GM18907 (cell line): ENCODE measurements around the gene RAB7A.
"Not testable (repeated sequence)": the region's sequence is repeated elsewhere in the genome, so short reads cannot be mapped to it uniquely, and the experiment has no call there.

ENCODE experiments used
- ATAC-seq: cut with Tn5 transposase; IDR thresholded peaks from one replicate; pipeline ENCODE4 v1.9.1; 2021; ENCODE audit warnings: mild to moderate bottlenecking, moderate library complexity; ENCODE audit not compliant: unreplicated experiment

RAB7A gene

GRCh38 chr3:128815318-128816064 lies 89.5 kb downstream of the RAB7A start:
- ATAC-seq: no peak

GRCh38 chr3:128818186-128818787 lies 92.3 kb downstream of the RAB7A start:
- ATAC-seq: no peak

- no peak for ATAC-seq
These were observed 94.4 kb downstream of the RAB7A start for GRCh38 chr3:128820252-128820839.

- no peak for ATAC-seq
These were observed 97.0 kb downstream of the RAB7A start for GRCh38 chr3:128823008-128823407.

GRCh38 chr3:128823631-128824030 lies 97.6 kb downstream of the RAB7A start:
- no peak for ATAC-seq

- ATAC-seq: no peak
These were observed 98.3 kb downstream of the RAB7A start for GRCh38 chr3:128824132-128824850.

GRCh38 chr3:128825117-128825725 lies 99.2 kb downstream of the RAB7A start:
- ATAC-seq: no peak

- not testable (repeated sequence) for ATAC-seq
These were observed 103.1 kb downstream of the RAB7A start for GRCh38 chr3:128829087-128829486.

- not testable (repeated sequence) for ATAC-seq
These were observed 104.1 kb downstream of the RAB7A start for GRCh38 chr3:128829925-128830625.

GRCh38 chr3:128830762-128831161 lies 104.8 kb downstream of the RAB7A start:
- not testable (repeated sequence) for ATAC-seq

GRCh38 chr3:128832979-128833378 lies 107.0 kb downstream of the RAB7A start:
- ATAC-seq: not testable (repeated sequence)

- no peak for ATAC-seq
These were observed 109.1 kb downstream of the RAB7A start for GRCh38 chr3:128835096-128835495.

GRCh38 chr3:128841926-128842920 lies 116.2 kb downstream of the RAB7A start:
- ATAC-seq: no peak

GRCh38 chr3:128844502-128844901 lies 118.5 kb downstream of the RAB7A start:
- ATAC-seq: no peak

- no peak for ATAC-seq
These were observed 119.3 kb downstream of the RAB7A start for GRCh38 chr3:128845119-128845777.

GRCh38 chr3:128845778-128846485 lies 119.9 kb downstream of the RAB7A start:
- ATAC-seq: peak; percentile 67

- no peak for ATAC-seq
These were observed 120.5 kb downstream of the RAB7A start for GRCh38 chr3:128846486-128846891.
